CD14-positive monocyte (primary cell): ENCODE measurements around the gene RPS4Y1. TPM values are rescaled to one million over a fixed set of nuclear protein-coding genes. Genes with fewer than 3 reads are reported as not detected.

Source experiments
- DNase-seq, 3 donors: peaks; one replicate each; pipeline ENCODE4 v3.0.0-alpha.2; 2011 to 2022
- H2AFZ ChIP-seq: 2 replicates; pipeline ENCODE4 v1.6.0; 2012; ENCODE audit warnings: mild to moderate bottlenecking, low read depth, low read length, inconsistent platforms; ENCODE audit not compliant: insufficient read depth, poor library complexity, severe bottlenecking
- H3K27ac ChIP-seq, 2 donors: 1 replicate in 1 of 2; 2 replicates in 1 of 2; pipeline ENCODE4 v1.5.1; 2012 to 2013; ENCODE audit warnings: low read length in 2 of 2, control low read depth in 1 of 2, inconsistent platforms in 1 of 2, low read depth in 1 of 2, mild to moderate bottlenecking in 1 of 2
- H3K27me3 ChIP-seq, 2 donors: one replicate each; pipeline versions ENCODE4 v1.6.0 to v1.6.1; 2011 to 2013; ENCODE audit warnings: low read length in 2 of 2; ENCODE audit not compliant: control insufficient read depth in 2 of 2, insufficient read depth in 2 of 2
- H3K36me3 ChIP-seq, 2 donors: replicated peaks in 1 of 2; 1 replicate in 1 of 2; 2 replicates in 1 of 2; pipeline versions ENCODE4 v1.5.1 to v1.6.1; 2012 to 2013; ENCODE audit warnings: low read length in 2 of 2, control low read depth in 1 of 2, inconsistent platforms in 1 of 2, mild to moderate bottlenecking in 1 of 2; ENCODE audit not compliant: insufficient read depth in 2 of 2, control insufficient read depth in 1 of 2
- H3K4me1 ChIP-seq, 2 donors: 1 replicate in 1 of 2; 2 replicates in 1 of 2; pipeline versions ENCODE4 v1.5.1 to v1.6.1; 2012 to 2013; ENCODE audit warnings: low read length in 2 of 2, control low read depth in 1 of 2, inconsistent platforms in 1 of 2, mild to moderate bottlenecking in 1 of 2, moderate library complexity in 1 of 2; ENCODE audit not compliant: insufficient read depth in 2 of 2, control insufficient read depth in 1 of 2
- H3K4me2 ChIP-seq: replicated peaks from 2 replicates; pipeline ENCODE3; 2012; ENCODE audit warnings: low read length, moderate library complexity, mild to moderate bottlenecking; ENCODE audit not compliant: poor library complexity, severe bottlenecking; ENCODE audit errors: extremely low read depth
- H3K4me3 ChIP-seq, 3 experiments: fragments of 200-600 bp in 1 of 3; sonication (generic) in 1 of 3; replicated peaks in 1 of 3; 1 replicate in 2 of 3; 2 replicates in 1 of 3; pipeline ENCODE4 v1.5.1; 2011 to 2013; ENCODE audit warnings: low read length in 3 of 3, mild to moderate bottlenecking in 3 of 3, control low read depth in 2 of 3, low read depth in 2 of 3, inconsistent platforms in 1 of 3, moderate library complexity in 1 of 3
- H3K79me2 ChIP-seq: 2 replicates; pipeline ENCODE4 v1.6.0; 2012; ENCODE audit warnings: mild to moderate bottlenecking, control low read depth, inconsistent platforms, low read length, moderate library complexity; ENCODE audit not compliant: insufficient read depth
- H3K9ac ChIP-seq: 2 replicates; pipeline ENCODE4 v1.6.0; 2017; ENCODE audit warnings: low read length, mild to moderate bottlenecking; ENCODE audit not compliant: insufficient read depth, poor library complexity, severe bottlenecking
- H3K9me3 ChIP-seq, 2 donors: replicated peaks in 1 of 2; 1 replicate in 1 of 2; 2 replicates in 1 of 2; pipeline versions ENCODE4 v1.5.1 to v1.6.1; 2012 to 2013; ENCODE audit warnings: low read length in 2 of 2, control low read depth in 1 of 2; ENCODE audit not compliant: control insufficient read depth in 1 of 2, insufficient read depth in 1 of 2
- H4K20me1 ChIP-seq: 2 replicates; pipeline ENCODE4 v1.6.0; 2012; ENCODE audit warnings: mild to moderate bottlenecking, low read length, control low read depth, moderate library complexity; ENCODE audit not compliant: insufficient read depth
- H3K27ac Mint-ChIP-seq, 7 donors: one replicate each; pipeline ENCODE4 v1.8.0; 2020; ENCODE audit warnings: mild to moderate bottlenecking in 7 of 7, mixed read lengths in 7 of 7, moderate library complexity in 6 of 7, inconsistent platforms in 2 of 7
- H3K27me3 Mint-ChIP-seq, 3 donors: one replicate each; pipeline ENCODE4 v1.8.0; 2021 to 2022; ENCODE audit warnings: low read depth in 3 of 3, mild to moderate bottlenecking in 3 of 3, mixed read lengths in 3 of 3, moderate library complexity in 3 of 3, inconsistent platforms in 1 of 3
- H3K36me3 Mint-ChIP-seq, 2 donors: one replicate each; pipeline ENCODE4 v1.8.0; 2020; ENCODE audit warnings: mixed read lengths in 2 of 2, inconsistent platforms in 1 of 2, mild to moderate bottlenecking in 1 of 2
- H3K4me1 Mint-ChIP-seq: one replicate; pipeline ENCODE4 v1.8.0; 2020; ENCODE audit warnings: mild to moderate bottlenecking, mixed read lengths
- H3K4me3 Mint-ChIP-seq, 2 donors: one replicate each; pipeline ENCODE4 v1.8.0; 2020; ENCODE audit warnings: mild to moderate bottlenecking in 2 of 2, mixed read lengths in 2 of 2, moderate library complexity in 1 of 2
- H3K9me3 Mint-ChIP-seq, 7 donors: one replicate each; pipeline ENCODE4 v1.8.0; 2020 to 2022; ENCODE audit warnings: mixed read lengths in 7 of 7, mild to moderate bottlenecking in 6 of 7, moderate library complexity in 6 of 7, inconsistent platforms in 2 of 7
- WGBS: methylation state at CpG from one replicate; pipeline ENCODE4 v1.1.5; 2013; ENCODE audit warnings: missing lambda C conversion rate; ENCODE audit not compliant: insufficient coverage; 5-methylcytosine and 5-hydroxymethylcytosine counted together
- intact Hi-C, 2 donors: fragments of 100-400 bp; cut with micrococcal nuclease; formaldehyde crosslinking; loops; one replicate each; pipeline versions ENCODE4 v1.15.0 to v1.15.1; 2023
- polyA plus RNA-seq, 3 donors: library from polyadenylated mRNA; depleted of rRNA in 1 of 3; unstranded in 2 of 3; stranded (reverse) in 1 of 3; fragments of 300-500 nt in 2 of 3; fragments of >200 nt in 1 of 3; fragmentation: Illumina TruSeq in 2 of 3; gene quantifications; 1 replicate in 2 of 3; 2 replicates in 1 of 3; pipeline ENCODE4 v1.2.3, GENCODE V29; 2012 to 2021
- TF ChIP-seq, protein P1 (sequence below): fragments of 200-600 bp; IDR thresholded peaks from one replicate; pipeline ENCODE4 v1.8.0; 2022; ENCODE audit warnings: antibody characterized with exemption, mild to moderate bottlenecking

Gene RPS4Y1
- polyA plus RNA-seq, 3 donors, result not detected

DNA sequence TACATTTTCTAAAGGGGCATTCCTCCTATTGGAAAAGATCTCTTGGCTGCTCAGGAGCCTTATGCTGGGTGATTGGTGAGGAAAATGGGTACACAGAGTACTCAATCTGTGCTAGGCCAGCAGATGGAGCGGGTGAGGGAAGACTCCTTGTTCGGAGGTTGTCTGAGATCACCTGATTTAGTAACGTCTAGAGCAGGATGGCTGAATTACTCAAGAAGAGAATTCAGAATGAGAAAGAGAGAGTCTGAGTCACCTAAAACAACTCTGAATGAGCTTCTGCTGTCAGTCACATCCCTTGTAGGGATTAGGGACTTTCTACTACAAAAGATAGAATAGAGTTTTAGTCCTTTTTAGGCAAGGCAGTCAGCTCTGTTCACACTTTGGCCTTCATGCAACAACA, 46.6 kb downstream of the RPS4Y1 start:
- TF ChIP-seq, protein P1, sequence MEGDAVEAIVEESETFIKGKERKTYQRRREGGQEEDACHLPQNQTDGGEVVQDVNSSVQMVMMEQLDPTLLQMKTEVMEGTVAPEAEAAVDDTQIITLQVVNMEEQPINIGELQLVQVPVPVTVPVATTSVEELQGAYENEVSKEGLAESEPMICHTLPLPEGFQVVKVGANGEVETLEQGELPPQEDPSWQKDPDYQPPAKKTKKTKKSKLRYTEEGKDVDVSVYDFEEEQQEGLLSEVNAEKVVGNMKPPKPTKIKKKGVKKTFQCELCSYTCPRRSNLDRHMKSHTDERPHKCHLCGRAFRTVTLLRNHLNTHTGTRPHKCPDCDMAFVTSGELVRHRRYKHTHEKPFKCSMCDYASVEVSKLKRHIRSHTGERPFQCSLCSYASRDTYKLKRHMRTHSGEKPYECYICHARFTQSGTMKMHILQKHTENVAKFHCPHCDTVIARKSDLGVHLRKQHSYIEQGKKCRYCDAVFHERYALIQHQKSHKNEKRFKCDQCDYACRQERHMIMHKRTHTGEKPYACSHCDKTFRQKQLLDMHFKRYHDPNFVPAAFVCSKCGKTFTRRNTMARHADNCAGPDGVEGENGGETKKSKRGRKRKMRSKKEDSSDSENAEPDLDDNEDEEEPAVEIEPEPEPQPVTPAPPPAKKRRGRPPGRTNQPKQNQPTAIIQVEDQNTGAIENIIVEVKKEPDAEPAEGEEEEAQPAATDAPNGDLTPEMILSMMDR, result no peak
- H3K4me3 ChIP-seq, result no peak overlapping the region
- H3K27me3 Mint-ChIP-seq, result peaks cover 0 to 2% (median 0%) of the 10 kb centered on the region in 3 donors
- H3K36me3 Mint-ChIP-seq, result no peaks in the 10 kb centered on the region
- H3K4me2 ChIP-seq, result no peak overlapping the region
- no peak overlapping the region for H2AFZ ChIP-seq
- H4K20me1 ChIP-seq, result no peaks in the 10 kb centered on the region
- no peak overlapping the region for H3K4me3 Mint-ChIP-seq
- no peaks in the 10 kb centered on the region for H3K9me3 ChIP-seq
- intact Hi-C loops, result no loop called here
- H3K36me3 ChIP-seq, result no peaks in the 10 kb centered on the region
- H3K27me3 ChIP-seq, result no peaks in the 10 kb centered on the region
- peaks cover 0 to 5% (median 0%) of the 10 kb centered on the region in 7 donors for H3K9me3 Mint-ChIP-seq
- H3K4me1 ChIP-seq, result no peaks in the 10 kb centered on the region
- DNase-seq, result peak in 2 of 3 donors; percentile 0 to 3
- no peak overlapping the region for H3K27ac Mint-ChIP-seq
- no CpG with 5 or more reads among the region's 3 CpGs for WGBS
- no peak overlapping the region for H3K27ac ChIP-seq
- H3K9ac ChIP-seq, result no peak overlapping the region
- no peaks in the 10 kb centered on the region for H3K79me2 ChIP-seq
- peaks cover 17% of the 10 kb centered on the region for H3K4me1 Mint-ChIP-seq

DNA sequence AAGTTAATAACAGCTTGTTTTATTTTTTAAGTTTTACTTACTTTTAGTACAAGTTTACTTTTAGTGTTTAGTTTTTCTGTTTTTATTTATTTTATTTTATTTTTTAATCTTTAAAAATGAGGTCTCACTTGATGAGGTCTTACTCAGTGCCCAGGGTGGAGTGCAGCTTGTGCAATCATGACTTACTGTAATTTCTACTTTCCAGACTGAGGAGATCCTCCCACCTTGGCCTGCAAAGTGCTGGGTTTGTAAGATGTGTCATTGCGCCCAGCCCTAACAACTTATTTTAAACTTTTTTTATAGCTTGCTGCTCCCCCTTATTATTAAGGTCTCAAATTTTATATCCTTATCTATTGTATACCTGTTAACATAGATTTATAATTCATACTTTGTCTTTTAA, 52.1 kb downstream of the RPS4Y1 start:
- no peaks in the 10 kb centered on the region for H4K20me1 ChIP-seq
- Mint-ChIP-seq H3K27me3 (no peaks in the 10 kb centered on the region), H3K4me1 (peaks cover 8% of the 10 kb centered on the region), H3K4me3 (no peak overlapping the region), H3K9me3 (peaks cover 0 to 3% (median 0%) of the 10 kb centered on the region in 7 donors), H3K36me3 (no peaks in the 10 kb centered on the region), H3K27ac (peak overlapping the region in 1 of 7 donors; percentile 26)
- no peak overlapping the region for H3K27ac ChIP-seq
- no peaks in the 10 kb centered on the region for H3K9me3 ChIP-seq
- no peak overlapping the region for H3K4me2 ChIP-seq
- no peaks in the 10 kb centered on the region for H3K27me3 ChIP-seq
- intact Hi-C loops, result no loop called here
- no CpG with 5 or more reads among the region's 1 CpG for WGBS
- peak in 1 of 3 donors; percentile 11 for DNase-seq
- H3K9ac ChIP-seq, result no peak overlapping the region
- no peaks in the 10 kb centered on the region for H3K79me2 ChIP-seq
- no peak overlapping the region for H3K4me3 ChIP-seq
- no peak overlapping the region for H2AFZ ChIP-seq
- H3K4me1 ChIP-seq, result no peaks in the 10 kb centered on the region
- TF ChIP-seq, protein P1, result no peak
- no peaks in the 10 kb centered on the region for H3K36me3 ChIP-seq
